Natural killer cell (primary cell): ENCODE data around the gene EPHX1. TPM values are rescaled to one million over a fixed set of nuclear protein-coding genes. Genes with fewer than 3 reads are reported as not detected.

Experiments used
- ATAC-seq, 3 donors: fragments of 150-1000 bp in 2 of 3; fragments of 200-7000 bp in 1 of 3; cut with Tn5 transposase; 1 replicate in 1 of 3; 2 replicates in 2 of 3; pipeline ENCODE4 v1.10.0; 2021; ENCODE audit warnings: mild to moderate bottlenecking in 2 of 3, moderate library complexity in 2 of 3
- DNase-seq, 2 donors: peaks; one replicate each; pipeline versions ENCODE4 v3.0.0 to v3.0.0-alpha.2; 2013 to 2021; ENCODE audit warnings: mixed read lengths in 1 of 2
- H3K27ac ChIP-seq: one replicate; pipeline ENCODE4 v1.5.1; 2013; ENCODE audit warnings: mild to moderate bottlenecking, low read length
- H3K27me3 ChIP-seq: one replicate; pipeline ENCODE4 v1.6.1; 2013; ENCODE audit warnings: low read length; ENCODE audit not compliant: control insufficient read depth, insufficient read depth
- H3K36me3 ChIP-seq: one replicate; pipeline ENCODE4 v1.6.1; 2013; ENCODE audit warnings: low read length; ENCODE audit not compliant: control insufficient read depth, insufficient read depth
- H3K4me1 ChIP-seq: one replicate; pipeline ENCODE4 v1.6.1; 2013; ENCODE audit warnings: low read length; ENCODE audit not compliant: control insufficient read depth, insufficient read depth
- H3K4me3 ChIP-seq: one replicate; pipeline ENCODE4 v1.5.1; 2013; ENCODE audit warnings: low read length
- H3K9me3 ChIP-seq: one replicate; pipeline ENCODE4 v1.6.1; 2013; ENCODE audit warnings: low read length; ENCODE audit not compliant: control insufficient read depth, insufficient read depth
- H3K27ac Mint-ChIP-seq, 2 donors: one replicate each; pipeline ENCODE4 v1.8.0; 2022; ENCODE audit warnings: mild to moderate bottlenecking in 2 of 2, mixed read lengths in 2 of 2, moderate library complexity in 1 of 2
- H3K27me3 Mint-ChIP-seq, 2 donors: one replicate each; pipeline ENCODE4 v1.8.0; 2022; ENCODE audit warnings: low read depth in 2 of 2, mixed read lengths in 2 of 2
- H3K36me3 Mint-ChIP-seq: one replicate; pipeline ENCODE4 v1.8.0; 2022; ENCODE audit warnings: mixed read lengths
- H3K4me1 Mint-ChIP-seq, 2 donors: one replicate each; pipeline ENCODE4 v1.8.0; 2022; ENCODE audit warnings: mixed read lengths in 2 of 2
- H3K4me3 Mint-ChIP-seq: one replicate; pipeline ENCODE4 v1.8.0; 2022; ENCODE audit warnings: mild to moderate bottlenecking, moderate library complexity, mixed read lengths
- H3K9me3 Mint-ChIP-seq, 2 donors: one replicate each; pipeline ENCODE4 v1.8.0; 2022; ENCODE audit warnings: mixed read lengths in 2 of 2
- CTCF ChIP-seq: fragments of 200-600 bp; IDR thresholded peaks from one replicate; pipeline ENCODE4 v1.8.0; 2022; ENCODE audit warnings: antibody characterized with exemption
- WGBS: methylation state at CpG from one replicate; pipeline ENCODE4 v1.1.7; 2013; ENCODE audit warnings: missing lambda C conversion rate; ENCODE audit not compliant: insufficient coverage; 5-methylcytosine and 5-hydroxymethylcytosine counted together
- intact Hi-C: fragments of 100-400 bp; cut with micrococcal nuclease; formaldehyde crosslinking; loops from one replicate; pipeline ENCODE4 v1.14.2; 2022
- total RNA-seq, 4 donors: library from RNA; stranded (reverse); fragments of 120-200 nt in 1 of 4; gene quantifications; one replicate each; pipeline versions ENCODE4 v1.2.3 to v1.2.4, GENCODE V29; 2013 to 2022

EPHX1 gene
- total RNA-seq, 3 donors from 2014 or later (not counting 1 experiment from before 2014, with no cell fraction given) = 1.1 to 2.3 (median 1.5) TPM

GRCh38 chr1:225859151-225859550, 49.2 kb downstream of the EPHX1 start:
- intact Hi-C loops = no loop called here
- Histone ChIP-seq H3K9me3 (no peaks in the 10 kb centered on the region), H3K27me3 (no peaks in the 10 kb centered on the region), H3K36me3 (peaks cover 78% of the 10 kb centered on the region), H3K4me1 (peaks cover 6% of the 10 kb centered on the region), H3K4me3 (no peak overlapping the region), H3K27ac (no peak overlapping the region)
- Mint-ChIP-seq H3K9me3 (no peaks in the 10 kb centered on the region), H3K4me1 (peaks cover 6 to 13% of the 10 kb centered on the region in 2 donors), H3K4me3 (no peak overlapping the region), H3K27me3 (no peaks in the 10 kb centered on the region), H3K27ac (no peak overlapping the region), H3K36me3 (peaks cover 26% of the 10 kb centered on the region)
- no peak for DNase-seq
- ATAC-seq = no peak
- no peak for TF ChIP-seq CTCF
- WGBS = 97% methylated on average over 5 of the region's 5 CpGs

GRCh38 chr1:225860107-225860506, 50.2 kb downstream of the EPHX1 start:
- no peak overlapping the region for H3K4me3 ChIP-seq
- H3K4me1 ChIP-seq = peaks cover 7% of the 10 kb centered on the region
- H3K27me3 Mint-ChIP-seq = no peaks in the 10 kb centered on the region
- H3K9me3 ChIP-seq = no peaks in the 10 kb centered on the region
- peaks cover 79% of the 10 kb centered on the region for H3K36me3 ChIP-seq
- ATAC-seq (no peak), DNase-seq (no peak)
- TF ChIP-seq CTCF = no peak
- no peaks in the 10 kb centered on the region for H3K27me3 ChIP-seq
- H3K9me3 Mint-ChIP-seq = no peaks in the 10 kb centered on the region
- intact Hi-C loops = no loop called here
- H3K27ac Mint-ChIP-seq = no peak overlapping the region
- peaks cover 19% of the 10 kb centered on the region for H3K36me3 Mint-ChIP-seq
- no peak overlapping the region for H3K27ac ChIP-seq
- 92% methylated on average over 4 of the region's 5 CpGs for WGBS
- H3K4me1 Mint-ChIP-seq = peaks cover 6 to 13% of the 10 kb centered on the region in 2 donors
- H3K4me3 Mint-ChIP-seq = no peak overlapping the region

- H3K27ac ChIP-seq = no peak overlapping the region
- no peaks in the 10 kb centered on the region for H3K27me3 ChIP-seq
- no peak overlapping the region for H3K4me3 ChIP-seq
- intact Hi-C loops = no loop called here
- H3K4me1 Mint-ChIP-seq = peaks cover 6 to 12% of the 10 kb centered on the region in 2 donors
- H3K36me3 Mint-ChIP-seq = peaks cover 19% of the 10 kb centered on the region
- H3K9me3 Mint-ChIP-seq = no peaks in the 10 kb centered on the region
- ATAC-seq (no peak), DNase-seq (no peak)
- no peaks in the 10 kb centered on the region for H3K27me3 Mint-ChIP-seq
- no peak for TF ChIP-seq CTCF
- no peaks in the 10 kb centered on the region for H3K9me3 ChIP-seq
- H3K4me1 ChIP-seq = peaks cover 12% of the 10 kb centered on the region
- no peak overlapping the region for H3K27ac Mint-ChIP-seq
- 97% methylated on average over 7 of the region's 7 CpGs for WGBS
- H3K36me3 ChIP-seq = peaks cover 81% of the 10 kb centered on the region
- no peak overlapping the region for H3K4me3 Mint-ChIP-seq
Observed at GRCh38 chr1:225860876-225861441, 51.0 kb downstream of the EPHX1 start.
